Ishikawa (cell line): ENCODE data around the gene MAST2.

Source experiments
- CEBPB ChIP-seq: IDR thresholded peaks from 2 replicates; pipeline ENCODE4 v1.6.1; 2012
- CREB1 ChIP-seq: IDR thresholded peaks from 2 replicates; pipeline ENCODE4 v1.6.1; 2012; ENCODE audit warnings: low read depth
- EGR1 ChIP-seq: IDR thresholded peaks from 2 replicates; pipeline ENCODE4 v1.6.1; 2012
- EP300 ChIP-seq: IDR thresholded peaks from 2 replicates; pipeline ENCODE4 v1.6.1; 2012; ENCODE audit warnings: borderline replicate concordance
- FOXM1 ChIP-seq: IDR thresholded peaks from 2 replicates; pipeline ENCODE4 v1.6.1; 2012; ENCODE audit warnings: low read depth, borderline replicate concordance
- NFIC ChIP-seq: IDR thresholded peaks from 2 replicates; pipeline ENCODE4 v1.6.1; 2012
- RAD21 ChIP-seq: IDR thresholded peaks from 2 replicates; pipeline ENCODE4 v1.6.1; 2012; ENCODE audit warnings: low read depth
- TAF1 ChIP-seq: IDR thresholded peaks from 2 replicates; pipeline ENCODE4 v1.6.1; 2012; ENCODE audit warnings: low read depth, mild to moderate bottlenecking
- TCF12 ChIP-seq: IDR thresholded peaks from 2 replicates; pipeline ENCODE4 v1.6.1; 2012; ENCODE audit warnings: low read depth
- TEAD4 ChIP-seq: IDR thresholded peaks from 2 replicates; pipeline ENCODE4 v1.6.1; 2012
- YY1 ChIP-seq: IDR thresholded peaks from 2 replicates; pipeline ENCODE4 v1.6.1; 2012; ENCODE audit warnings: low read depth
- ZBTB7A ChIP-seq: IDR thresholded peaks from 2 replicates; pipeline ENCODE4 v1.6.1; 2012; ENCODE audit warnings: low read depth
- TF ChIP-seq, protein P1 (sequence below): IDR thresholded peaks from 2 replicates; pipeline ENCODE4 v1.6.1; 2012; ENCODE audit warnings: low read depth, mild to moderate bottlenecking
- TF ChIP-seq, protein P2 (sequence below): IDR thresholded peaks from 2 replicates; pipeline ENCODE4 v1.6.1; 2012
- TF ChIP-seq, protein P3 (sequence below): IDR thresholded peaks from 2 replicates; pipeline ENCODE4 v1.6.1; 2012

MAST2 gene

DNA sequence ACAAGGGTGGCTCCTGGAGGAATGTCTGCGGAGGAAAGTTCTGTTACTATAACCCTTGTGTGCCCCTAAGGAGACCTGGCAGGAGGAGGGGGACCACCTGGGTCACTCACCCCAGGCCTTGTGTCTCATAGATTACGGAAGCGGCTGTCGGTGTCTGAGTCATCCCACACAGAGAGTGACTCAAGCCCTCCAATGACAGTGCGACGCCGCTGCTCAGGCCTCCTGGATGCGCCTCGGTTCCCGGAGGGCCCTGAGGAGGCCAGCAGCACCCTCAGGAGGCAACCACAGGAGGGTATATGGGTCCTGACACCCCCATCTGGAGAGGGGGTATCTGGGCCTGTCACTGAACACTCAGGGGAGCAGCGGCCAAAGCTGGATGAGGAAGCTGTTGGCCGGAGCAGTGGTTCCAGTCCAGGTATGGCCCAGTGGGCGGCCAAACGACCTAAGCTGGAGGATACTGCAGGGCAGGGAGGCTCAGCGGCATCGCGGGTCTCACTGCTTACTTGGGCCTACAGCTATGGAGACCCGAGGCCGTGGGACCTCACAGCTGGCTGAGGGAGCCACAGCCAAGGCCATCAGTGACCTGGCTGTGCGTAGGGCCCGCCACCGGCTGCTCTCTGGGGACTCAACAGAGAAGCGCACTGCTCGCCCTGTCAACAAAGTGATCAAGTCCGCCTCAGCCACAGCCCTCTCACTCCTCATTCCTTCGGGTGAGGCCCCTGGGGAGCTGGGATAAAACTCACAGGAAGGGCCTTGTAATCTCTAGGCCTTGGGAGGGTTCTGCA lies 227.7 kb downstream of the MAST2 start:
- no peak for TF ChIP-seq CREB1
- TF ChIP-seq, protein P1, sequence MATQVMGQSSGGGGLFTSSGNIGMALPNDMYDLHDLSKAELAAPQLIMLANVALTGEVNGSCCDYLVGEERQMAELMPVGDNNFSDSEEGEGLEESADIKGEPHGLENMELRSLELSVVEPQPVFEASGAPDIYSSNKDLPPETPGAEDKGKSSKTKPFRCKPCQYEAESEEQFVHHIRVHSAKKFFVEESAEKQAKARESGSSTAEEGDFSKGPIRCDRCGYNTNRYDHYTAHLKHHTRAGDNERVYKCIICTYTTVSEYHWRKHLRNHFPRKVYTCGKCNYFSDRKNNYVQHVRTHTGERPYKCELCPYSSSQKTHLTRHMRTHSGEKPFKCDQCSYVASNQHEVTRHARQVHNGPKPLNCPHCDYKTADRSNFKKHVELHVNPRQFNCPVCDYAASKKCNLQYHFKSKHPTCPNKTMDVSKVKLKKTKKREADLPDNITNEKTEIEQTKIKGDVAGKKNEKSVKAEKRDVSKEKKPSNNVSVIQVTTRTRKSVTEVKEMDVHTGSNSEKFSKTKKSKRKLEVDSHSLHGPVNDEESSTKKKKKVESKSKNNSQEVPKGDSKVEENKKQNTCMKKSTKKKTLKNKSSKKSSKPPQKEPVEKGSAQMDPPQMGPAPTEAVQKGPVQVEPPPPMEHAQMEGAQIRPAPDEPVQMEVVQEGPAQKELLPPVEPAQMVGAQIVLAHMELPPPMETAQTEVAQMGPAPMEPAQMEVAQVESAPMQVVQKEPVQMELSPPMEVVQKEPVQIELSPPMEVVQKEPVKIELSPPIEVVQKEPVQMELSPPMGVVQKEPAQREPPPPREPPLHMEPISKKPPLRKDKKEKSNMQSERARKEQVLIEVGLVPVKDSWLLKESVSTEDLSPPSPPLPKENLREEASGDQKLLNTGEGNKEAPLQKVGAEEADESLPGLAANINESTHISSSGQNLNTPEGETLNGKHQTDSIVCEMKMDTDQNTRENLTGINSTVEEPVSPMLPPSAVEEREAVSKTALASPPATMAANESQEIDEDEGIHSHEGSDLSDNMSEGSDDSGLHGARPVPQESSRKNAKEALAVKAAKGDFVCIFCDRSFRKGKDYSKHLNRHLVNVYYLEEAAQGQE = no peak
- TF ChIP-seq EGR1 = no peak
- TF ChIP-seq TCF12 = no peak

DNA sequence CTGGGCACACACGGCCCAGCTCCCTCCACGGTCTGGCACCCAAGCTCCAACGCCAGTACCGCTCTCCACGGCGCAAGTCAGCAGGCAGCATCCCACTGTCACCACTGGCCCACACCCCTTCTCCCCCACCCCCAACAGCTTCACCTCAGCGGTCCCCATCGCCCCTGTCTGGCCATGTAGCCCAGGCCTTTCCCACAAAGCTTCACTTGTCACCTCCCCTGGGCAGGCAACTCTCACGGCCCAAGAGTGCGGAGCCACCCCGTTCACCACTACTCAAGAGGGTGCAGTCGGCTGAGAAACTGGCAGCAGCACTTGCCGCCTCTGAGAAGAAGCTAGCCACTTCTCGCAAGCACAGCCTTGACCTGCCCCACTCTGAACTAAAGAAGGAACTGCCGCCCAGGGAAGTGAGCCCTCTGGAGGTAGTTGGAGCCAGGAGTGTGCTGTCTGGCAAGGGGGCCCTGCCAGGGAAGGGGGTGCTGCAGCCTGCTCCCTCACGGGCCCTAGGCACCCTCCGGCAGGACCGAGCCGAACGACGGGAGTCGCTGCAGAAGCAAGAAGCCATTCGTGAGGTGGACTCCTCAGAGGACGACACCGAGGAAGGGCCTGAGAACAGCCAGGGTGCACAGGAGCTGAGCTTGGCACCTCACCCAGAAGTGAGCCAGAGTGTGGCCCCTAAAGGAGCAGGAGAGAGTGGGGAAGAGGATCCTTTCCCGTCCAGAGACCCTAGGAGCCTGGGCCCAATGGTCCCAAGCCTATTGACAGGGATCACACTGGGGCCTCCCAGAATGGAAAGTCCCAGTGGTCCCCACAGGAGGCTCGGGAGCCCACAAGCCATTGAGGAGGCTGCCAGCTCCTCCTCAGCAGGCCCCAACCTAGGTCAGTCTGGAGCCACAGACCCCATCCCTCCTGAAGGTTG lies 231.4 kb downstream of the MAST2 start:
- no peak for TF ChIP-seq TCF12
- no peak for TF ChIP-seq TEAD4
- TF ChIP-seq, protein P2, sequence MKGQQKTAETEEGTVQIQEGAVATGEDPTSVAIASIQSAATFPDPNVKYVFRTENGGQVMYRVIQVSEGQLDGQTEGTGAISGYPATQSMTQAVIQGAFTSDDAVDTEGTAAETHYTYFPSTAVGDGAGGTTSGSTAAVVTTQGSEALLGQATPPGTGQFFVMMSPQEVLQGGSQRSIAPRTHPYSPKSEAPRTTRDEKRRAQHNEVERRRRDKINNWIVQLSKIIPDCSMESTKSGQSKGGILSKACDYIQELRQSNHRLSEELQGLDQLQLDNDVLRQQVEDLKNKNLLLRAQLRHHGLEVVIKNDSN = no peak

DNA sequence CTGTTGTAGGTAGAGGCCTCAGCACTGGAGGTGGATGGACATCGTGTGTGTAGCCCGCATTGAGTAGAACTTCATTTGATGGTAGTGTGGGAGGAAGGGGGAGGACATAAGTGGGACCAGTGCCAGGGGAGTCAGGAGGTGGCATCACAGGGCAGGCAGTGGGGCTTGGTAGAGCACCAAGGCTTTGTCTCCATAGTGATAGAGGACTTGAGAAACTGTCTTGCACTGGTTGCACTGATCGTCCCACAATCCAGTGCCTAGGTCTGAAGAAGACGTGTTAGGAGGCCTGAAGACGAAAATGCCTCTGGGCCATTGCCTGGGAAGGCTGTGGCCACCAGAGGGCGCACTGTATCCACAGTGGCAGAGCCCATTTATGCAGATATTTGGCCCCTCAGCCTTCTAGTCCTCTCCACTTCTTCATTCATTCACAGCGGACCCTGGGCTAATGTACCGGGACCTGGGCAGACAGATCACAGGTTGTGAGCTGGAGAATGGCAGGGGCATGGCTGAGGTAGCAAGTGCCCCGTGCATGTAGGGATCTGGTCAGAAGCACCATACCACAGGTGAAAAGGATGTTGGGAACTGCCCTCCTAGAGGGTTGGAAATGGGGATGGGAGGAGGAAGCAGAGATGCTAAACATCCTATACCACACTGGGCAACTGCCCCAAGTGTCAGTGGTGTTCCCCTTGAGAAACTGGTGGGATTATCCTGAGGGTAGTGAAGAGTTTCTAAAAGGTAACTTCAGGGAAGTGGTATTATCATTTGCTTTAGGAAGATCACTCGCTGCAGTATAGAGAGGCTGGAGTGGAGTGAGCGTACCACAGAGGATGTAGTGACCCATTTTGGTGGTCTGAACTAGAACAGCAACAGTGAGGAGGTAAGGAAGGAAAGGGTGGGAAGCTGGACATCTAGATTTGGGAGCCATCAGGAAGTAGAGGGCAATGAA lies 233.8 kb downstream of the MAST2 start:
- TF ChIP-seq, protein P2 = no peak
- TF ChIP-seq, protein P1 = no peak
- TF ChIP-seq YY1 (0 out of 2 replicates have a peak, but pooled peaks have one; percentile 22), TAF1 (no peak), FOXM1 (no peak), EP300 (no peak), TCF12 (no peak), RAD21 (peak; percentile 97), NFIC (no peak), CEBPB (no peak), CREB1 (no peak), ZBTB7A (no peak), TEAD4 (no peak)

DNA sequence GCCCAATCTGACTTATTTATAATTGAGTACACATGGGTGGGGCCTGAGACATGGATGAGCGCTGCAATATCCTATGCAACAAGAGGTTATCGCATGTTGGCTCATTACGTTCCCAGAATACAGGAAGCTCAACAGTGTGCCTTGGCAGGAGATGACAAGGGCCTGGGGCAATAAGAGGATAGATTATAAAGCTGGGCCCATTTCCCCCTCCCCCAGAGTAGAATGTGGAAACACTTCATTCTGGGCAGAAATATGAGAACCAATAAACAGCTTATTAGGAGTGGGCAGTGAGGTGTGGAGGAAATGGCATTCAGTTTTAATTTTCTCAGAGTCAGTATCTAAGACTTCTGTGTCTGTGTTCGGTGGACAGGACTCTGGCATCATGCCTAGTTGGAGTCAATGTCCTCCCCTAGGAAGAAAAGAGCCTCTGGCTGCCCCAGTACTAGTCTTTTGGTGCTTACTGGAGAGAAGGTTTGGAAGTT lies 236.2 kb downstream of the MAST2 start:
- peak; percentile 70 for TF ChIP-seq TEAD4
- TF ChIP-seq EGR1 = no peak
- 0 out of 2 replicates have a peak, but pooled peaks have one; percentile 54 for TF ChIP-seq CEBPB
- peak; percentile 53; the same call in 1 of the 2 replicates for TF ChIP-seq FOXM1
- TF ChIP-seq, protein P3, sequence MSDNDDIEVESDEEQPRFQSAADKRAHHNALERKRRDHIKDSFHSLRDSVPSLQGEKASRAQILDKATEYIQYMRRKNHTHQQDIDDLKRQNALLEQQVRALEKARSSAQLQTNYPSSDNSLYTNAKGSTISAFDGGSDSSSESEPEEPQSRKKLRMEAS = no peak; the same call in 1 of the 2 replicates
- no peak for TF ChIP-seq TAF1
- no peak for TF ChIP-seq CREB1
- TF ChIP-seq, protein P1 = no peak
- no peak for TF ChIP-seq RAD21
- peak; percentile 82 for TF ChIP-seq TCF12
- peak; percentile 80 for TF ChIP-seq NFIC
- no peak for TF ChIP-seq YY1
- TF ChIP-seq, protein P2 = no peak
- peak; percentile 71; the same call in 1 of the 2 replicates for TF ChIP-seq EP300
- no peak for TF ChIP-seq ZBTB7A
